OCI-LY1 (cell line): ENCODE measurements around the gene C19orf47.

Experiments used
- H2AFZ ChIP-seq: fragments of 200-600 bp; sonication (generic), shearing (Covaris generic); 2 replicates; pipeline ENCODE4 v1.6.0; 2014; ENCODE audit warnings: antibody characterized with exemption, mild to moderate bottlenecking, low read length
- H3F3A ChIP-seq: fragments of 200-600 bp; sonication (generic), shearing (Covaris generic); 2 replicates; pipeline ENCODE4 v1.6.0; 2014; ENCODE audit warnings: mild to moderate bottlenecking, antibody characterized with exemption, low read length, moderate library complexity; ENCODE audit not compliant: insufficient read depth
- H3K27ac ChIP-seq: fragments of 200-600 bp; sonication (generic); 2 replicates; pipeline ENCODE4 v1.5.1; 2014; ENCODE audit warnings: low read length, mixed run types, mild to moderate bottlenecking, low read depth; ENCODE audit not compliant: poor library complexity, severe bottlenecking
- H3K27me3 ChIP-seq: fragments of 200-600 bp; sonication (generic); 2 replicates; pipeline ENCODE4 v1.6.0; 2014; ENCODE audit warnings: antibody characterized with exemption, mild to moderate bottlenecking, low read length, moderate library complexity; ENCODE audit not compliant: insufficient read depth
- H3K36me3 ChIP-seq: fragments of 200-600 bp; sonication (generic); 2 replicates; pipeline ENCODE4 v1.6.1; 2014; ENCODE audit warnings: mild to moderate bottlenecking, antibody characterized with exemption, low read length, moderate library complexity, mixed read lengths; ENCODE audit not compliant: insufficient read depth
- H3K4me1 ChIP-seq: fragments of 200-600 bp; sonication (generic); 2 replicates; pipeline ENCODE4 v1.5.1; 2014; ENCODE audit warnings: mild to moderate bottlenecking, low read length, moderate library complexity; ENCODE audit not compliant: insufficient read depth, severe bottlenecking
- H3K4me2 ChIP-seq: fragments of 200-600 bp; sonication (generic), shearing (Covaris generic); 2 replicates; pipeline ENCODE4 v1.6.1; 2014; ENCODE audit warnings: low read length
- H3K4me3 ChIP-seq: fragments of 200-600 bp; sonication (generic); 2 replicates; pipeline ENCODE4 v1.5.1; 2014; ENCODE audit warnings: low read length, low read depth, mild to moderate bottlenecking, mixed read lengths; ENCODE audit not compliant: poor library complexity, severe bottlenecking
- H3K79me2 ChIP-seq: fragments of 200-600 bp; shearing (Covaris generic); 2 replicates; pipeline ENCODE4 v1.6.1; 2016; ENCODE audit warnings: mixed run types, low read length, mixed read lengths; ENCODE audit not compliant: insufficient read depth
- H3K9ac ChIP-seq: fragments of 200-600 bp; sonication (generic), shearing (Covaris generic); 2 replicates; pipeline ENCODE4 v1.6.1; 2014; ENCODE audit warnings: mild to moderate bottlenecking, low read length, mixed read lengths
- H3K9me2 ChIP-seq: fragments of 200-600 bp; sonication (generic), shearing (Covaris generic); 2 replicates; pipeline ENCODE4 v1.6.1; 2014; ENCODE audit warnings: low read depth, mild to moderate bottlenecking, low read length, mixed read lengths
- H3K9me3 ChIP-seq: fragments of 200-600 bp; shearing (Covaris generic); 2 replicates; pipeline ENCODE4 v1.6.1; 2014; ENCODE audit warnings: low read length, mixed read lengths
- H4K20me1 ChIP-seq: fragments of 200-600 bp; sonication (generic), shearing (Covaris generic); 2 replicates; pipeline ENCODE4 v1.6.0; 2016; ENCODE audit warnings: mild to moderate bottlenecking, low read length; ENCODE audit not compliant: insufficient read depth
- CTCF ChIP-seq: fragments of 200-600 bp; sonication (generic), shearing (Covaris generic); IDR thresholded peaks from 2 replicates; pipeline ENCODE4 v1.5.1; 2017; ENCODE audit warnings: mild to moderate bottlenecking, antibody characterized with exemption, low read length, moderate library complexity, mixed read lengths
- EZH2 ChIP-seq: fragments of 200-600 bp; sonication (generic), shearing (Covaris generic); IDR thresholded peaks from 2 replicates; pipeline ENCODE4 v1.8.0; 2017; ENCODE audit warnings: borderline replicate concordance, mixed run types, mild to moderate bottlenecking, antibody characterized with exemption, low read length, moderate library complexity, mixed read lengths

C19orf47 gene

GRCh38 chr19:40322271-40322610, 26.0 kb downstream of the C19orf47 start:
- H3K27ac ChIP-seq, result no peak overlapping the region
- peaks cover 69% of the 10 kb centered on the region for H3K36me3 ChIP-seq
- H4K20me1 ChIP-seq, result no peaks in the 10 kb centered on the region
- H3K27me3 ChIP-seq, result no peaks in the 10 kb centered on the region
- no peak overlapping the region for H2AFZ ChIP-seq
- no peak overlapping the region for H3K4me3 ChIP-seq
- TF ChIP-seq EZH2 (no peak), CTCF (no peak)
- H3K4me1 ChIP-seq, result no peaks in the 10 kb centered on the region
- no peak overlapping the region for H3K4me2 ChIP-seq
- no peaks in the 10 kb centered on the region for H3K9me2 ChIP-seq
- no peaks in the 10 kb centered on the region for H3K9me3 ChIP-seq
- no peaks in the 10 kb centered on the region for H3F3A ChIP-seq
- H3K9ac ChIP-seq, result no peak overlapping the region
- H3K79me2 ChIP-seq, result no peaks in the 10 kb centered on the region

- H3K27me3 ChIP-seq, result no peaks in the 10 kb centered on the region
These were observed 26.5 kb downstream of the C19orf47 start for GRCh38 chr19:40321566-40322270.

GRCh38 chr19:40321076-40321475, 27.1 kb downstream of the C19orf47 start:
- Histone ChIP-seq H3K4me1 (no peaks in the 10 kb centered on the region), H3K79me2 (no peaks in the 10 kb centered on the region), H3F3A (no peaks in the 10 kb centered on the region), H3K4me3 (no peak overlapping the region), H3K27me3 (no peaks in the 10 kb centered on the region), H2AFZ (no peak overlapping the region), H3K9ac (no peak overlapping the region), H3K36me3 (peaks cover 68% of the 10 kb centered on the region), H3K4me2 (no peak overlapping the region), H3K9me3 (no peaks in the 10 kb centered on the region), H3K27ac (no peak overlapping the region), H4K20me1 (no peaks in the 10 kb centered on the region), H3K9me2 (no peaks in the 10 kb centered on the region)
- TF ChIP-seq EZH2 (no peak), CTCF (no peak)

More at GRCh38 chr19:40321566-40322270, 26.5 kb downstream of the C19orf47 start:
- Histone ChIP-seq H3K79me2 (no peaks in the 10 kb centered on the region), H3K9me2 (no peaks in the 10 kb centered on the region), H3K4me3 (no peak overlapping the region), H3K36me3 (peaks cover 68% of the 10 kb centered on the region), H2AFZ (no peak overlapping the region), H3K9ac (no peak overlapping the region), H3K4me2 (no peak overlapping the region), H4K20me1 (no peaks in the 10 kb centered on the region), H3F3A (no peaks in the 10 kb centered on the region), H3K9me3 (no peaks in the 10 kb centered on the region), H3K4me1 (no peaks in the 10 kb centered on the region), H3K27ac (no peak overlapping the region)
- TF ChIP-seq CTCF (no peak), EZH2 (no peak)
